K562 (cell line): ENCODE measurements around the gene PTBP3. TPM values are rescaled to one million over a fixed set of nuclear protein-coding genes. Genes with fewer than 3 reads are reported as not detected.

Experiments used
- ARID1B ChIP-seq: fragments of 450-650 bp; IDR thresholded peaks from 2 replicates; pipeline ENCODE4 v1.6.1; 2016; ENCODE audit warnings: antibody characterized with exemption, mild to moderate bottlenecking, inconsistent platforms
- BRD4 ChIP-seq: fragments of 200-600 bp; sonication (generic); IDR thresholded peaks from 2 replicates; pipeline ENCODE4 v1.6.1; 2017; ENCODE audit warnings: inconsistent platforms
- CBX3 ChIP-seq, 2 experiments: IDR thresholded peaks; 1 replicate in 1 of 2; 2 replicates in 1 of 2; pipeline ENCODE4 v1.6.1; 2012; ENCODE audit warnings: inconsistent platforms in 2 of 2, low read length in 2 of 2, borderline replicate concordance in 1 of 2, control low read depth in 1 of 2
- CREM ChIP-seq: IDR thresholded peaks from 2 replicates; pipeline ENCODE4 v1.6.1; 2014; ENCODE audit warnings: antibody characterized with exemption, low read depth
- ELF4 ChIP-seq: fragments of 450-650 bp; formaldehyde crosslinking; IDR thresholded peaks from 2 replicates; pipeline ENCODE4 v1.4.0; 2022; ENCODE audit warnings: missing genetic modification characterization
- FOXA1 ChIP-seq: fragments of 450-650 bp; IDR thresholded peaks from 2 replicates; pipeline ENCODE4 v1.6.1; 2016; ENCODE audit warnings: mild to moderate bottlenecking, borderline replicate concordance
- GATAD2A ChIP-seq: fragments of 450-650 bp; IDR thresholded peaks from 2 replicates; pipeline ENCODE4 v1.6.1; 2017
- MTA3 ChIP-seq: fragments of 450-650 bp; formaldehyde crosslinking; IDR thresholded peaks from 2 replicates; pipeline ENCODE4 v1.6.1; 2017; ENCODE audit warnings: mild to moderate bottlenecking, borderline replicate concordance
- NCOA2 ChIP-seq, 2 experiments: fragments of 450-650 bp; IDR thresholded peaks; 2 replicates each; pipeline ENCODE4 v1.6.1; 2018; ENCODE audit warnings: mild to moderate bottlenecking in 2 of 2, moderate library complexity in 1 of 2; ENCODE audit not compliant: partially characterized antibody in 2 of 2
- NUFIP1 ChIP-seq: fragments of 450-650 bp; IDR thresholded peaks from 2 replicates; pipeline ENCODE4 v1.6.1; 2018; ENCODE audit not compliant: partially characterized antibody
- OTX1 ChIP-seq: fragments of 450-650 bp; formaldehyde crosslinking; IDR thresholded peaks from 2 replicates; pipeline ENCODE4 v1.4.0; 2022; ENCODE audit warnings: mild to moderate bottlenecking
- PHF20 ChIP-seq: fragments of 450-650 bp; IDR thresholded peaks from 2 replicates; pipeline ENCODE4 v1.6.1; 2018; ENCODE audit not compliant: partially characterized antibody
- POLR3A ChIP-seq: IDR thresholded peaks from 2 replicates; pipeline ENCODE4 v1.6.1; 2011; ENCODE audit warnings: borderline replicate concordance, mild to moderate bottlenecking, moderate library complexity; ENCODE audit not compliant: insufficient read length, insufficient read depth; ENCODE audit errors: extremely low read depth
- RBM22 ChIP-seq: fragments of 200-400 bp; formaldehyde crosslinking; IDR thresholded peaks from 2 replicates; pipeline ENCODE4 v1.6.1; 2018; ENCODE audit warnings: low read length, low read depth; ENCODE audit not compliant: poor library complexity, severe bottlenecking
- RFX5 ChIP-seq: IDR thresholded peaks from 2 replicates; pipeline ENCODE4 v1.6.1; 2011; ENCODE audit warnings: low read depth, mild to moderate bottlenecking, improper control_type of control experiment, low read length
- SAP30 ChIP-seq: fragments of 200-600 bp; sonication (generic); IDR thresholded peaks from 2 replicates; pipeline ENCODE4 v1.6.1; 2012; ENCODE audit warnings: borderline replicate concordance, low read depth, mild to moderate bottlenecking, moderate library complexity, low read length, control low read depth, inconsistent platforms; ENCODE audit not compliant: insufficient read depth, poor library complexity, severe bottlenecking
- WHSC1 ChIP-seq: IDR thresholded peaks from one replicate; pipeline ENCODE4 v1.6.1; 2012; ENCODE audit warnings: low read length, control low read depth, inconsistent platforms
- ZNF146 ChIP-seq: IDR thresholded peaks from one replicate; pipeline ENCODE4 v1.6.1; 2018; ENCODE audit warnings: missing compliant biosample characterization; ENCODE audit not compliant: unreplicated experiment
- ZNF76 ChIP-seq: fragments of 250-450 bp; sonication (Bioruptor Pico); IDR thresholded peaks from 2 replicates; pipeline ENCODE4 v1.4.0; 2020; ENCODE audit warnings: mild to moderate bottlenecking, moderate library complexity, borderline replicate concordance
- polyA plus RNA-seq, 8 experiments: library from polyadenylated mRNA; depleted of rRNA in 4 of 8; stranded (reverse) in 5 of 8; unstranded in 3 of 8; fragments of >200 nt; fragmentation: Nextera tagmentation in 2 of 8; fragmentation: Illumina TruSeq in 1 of 8; extraction: Ambion mirVana in 2 of 8; extraction: Trizol in 1 of 8; gene quantifications; 2 replicates each; pipeline versions ENCODE4 v1.2.1 to v1.2.3, GENCODE V29; 2011 to 2014; ENCODE audit warnings: inconsistent platforms in 1 of 8, missing spikeins in 1 of 8
- total RNA-seq, 7 experiments: library from RNA; depleted of rRNA in 6 of 7; stranded (reverse); fragments of >200 nt in 6 of 7; fragmentation: Illumina TruSeq in 2 of 7; extraction: Trizol in 2 of 7; gene quantifications; 2 replicates each; pipeline versions ENCODE4 v1.2.1 to v1.2.3, GENCODE V29; 2011 to 2021; ENCODE audit warnings: low replicate concordance in 1 of 7
- TF ChIP-seq, protein P1 (sequence below): sonication (generic); formaldehyde crosslinking; IDR thresholded peaks from 2 replicates; pipeline ENCODE4 v1.8.1; 2023; ENCODE audit warnings: mild to moderate bottlenecking, missing genetic modification reagents
- TF ChIP-seq, protein P2 (sequence below): fragments of 450-650 bp; IDR thresholded peaks from 2 replicates; pipeline ENCODE4 v1.6.1; 2016
- TF ChIP-seq, protein P3 (sequence below): fragments of 250-450 bp; sonication (Bioruptor Pico); IDR thresholded peaks from 2 replicates; pipeline ENCODE4 v1.4.0; 2020; ENCODE audit warnings: mild to moderate bottlenecking, moderate library complexity

The PTBP3 gene
- total and polyA plus RNA-seq, 9 of the 15 experiments (the other 6 are each of a cell fraction or from before 2014, with no cell fraction given): 22.4 to 132 (median 68.0) TPM

DNA sequence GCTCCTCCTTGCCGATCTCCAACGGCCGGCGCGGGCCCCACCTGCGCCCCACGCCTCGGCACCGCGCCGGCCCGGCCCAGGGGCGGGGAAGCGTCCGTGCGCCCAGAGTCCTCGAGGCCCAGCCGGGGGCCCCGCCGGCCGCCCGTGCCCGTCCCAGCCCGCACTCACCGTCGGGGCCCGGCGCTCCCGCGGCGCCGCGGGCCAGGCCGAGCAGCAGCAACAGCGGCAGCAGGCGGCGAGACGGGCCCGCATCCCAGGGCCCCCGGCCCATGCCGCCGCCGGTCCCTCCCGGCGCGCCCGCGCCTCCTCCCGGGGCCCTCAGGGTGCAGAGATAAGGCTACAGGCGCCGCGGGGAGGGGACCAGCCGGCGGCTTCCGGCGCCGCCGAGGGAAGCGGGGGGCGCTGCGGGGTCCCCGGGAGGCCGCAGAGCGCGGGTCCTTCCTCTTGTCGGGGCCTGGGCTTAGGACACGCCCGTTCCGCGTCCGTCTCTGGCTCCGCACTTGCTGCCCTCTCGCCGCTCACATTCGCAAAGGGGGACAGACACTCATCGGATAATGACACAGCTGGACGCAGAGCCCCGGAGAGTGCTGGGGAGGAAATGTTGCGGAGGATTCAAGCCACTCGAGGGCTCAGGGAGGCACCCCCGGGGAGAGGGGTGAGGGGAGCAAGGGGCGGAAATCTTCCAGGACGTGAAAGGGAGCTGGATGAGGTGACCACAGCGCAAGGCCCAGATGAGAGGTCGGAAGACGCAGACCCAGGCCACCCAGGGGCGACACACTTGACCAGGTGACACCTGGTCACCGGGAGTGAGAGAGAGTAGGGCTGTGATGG is 158.2 kb downstream of the PTBP3 start, which contains the start of gene SUSD1 (continued):
- no peak for TF ChIP-seq BRD4
- TF ChIP-seq WHSC1: no peak
- TF ChIP-seq RFX5: no peak
- no peak for TF ChIP-seq ELF4 (CRISPR knock-in tag)
- TF ChIP-seq POLR3A: no peak
- TF ChIP-seq MTA3: 0 out of 2 replicates have a peak, but pooled peaks have one; percentile 34
- no peak for TF ChIP-seq RBM22
- TF ChIP-seq NCOA2 (IDR thresholded peaks at IDR 0.05; ENCODE audit: partially characterized antibody in 2 of 2): no peak
- TF ChIP-seq OTX1 (CRISPR knock-in tag): no peak
- TF ChIP-seq, protein P1, sequence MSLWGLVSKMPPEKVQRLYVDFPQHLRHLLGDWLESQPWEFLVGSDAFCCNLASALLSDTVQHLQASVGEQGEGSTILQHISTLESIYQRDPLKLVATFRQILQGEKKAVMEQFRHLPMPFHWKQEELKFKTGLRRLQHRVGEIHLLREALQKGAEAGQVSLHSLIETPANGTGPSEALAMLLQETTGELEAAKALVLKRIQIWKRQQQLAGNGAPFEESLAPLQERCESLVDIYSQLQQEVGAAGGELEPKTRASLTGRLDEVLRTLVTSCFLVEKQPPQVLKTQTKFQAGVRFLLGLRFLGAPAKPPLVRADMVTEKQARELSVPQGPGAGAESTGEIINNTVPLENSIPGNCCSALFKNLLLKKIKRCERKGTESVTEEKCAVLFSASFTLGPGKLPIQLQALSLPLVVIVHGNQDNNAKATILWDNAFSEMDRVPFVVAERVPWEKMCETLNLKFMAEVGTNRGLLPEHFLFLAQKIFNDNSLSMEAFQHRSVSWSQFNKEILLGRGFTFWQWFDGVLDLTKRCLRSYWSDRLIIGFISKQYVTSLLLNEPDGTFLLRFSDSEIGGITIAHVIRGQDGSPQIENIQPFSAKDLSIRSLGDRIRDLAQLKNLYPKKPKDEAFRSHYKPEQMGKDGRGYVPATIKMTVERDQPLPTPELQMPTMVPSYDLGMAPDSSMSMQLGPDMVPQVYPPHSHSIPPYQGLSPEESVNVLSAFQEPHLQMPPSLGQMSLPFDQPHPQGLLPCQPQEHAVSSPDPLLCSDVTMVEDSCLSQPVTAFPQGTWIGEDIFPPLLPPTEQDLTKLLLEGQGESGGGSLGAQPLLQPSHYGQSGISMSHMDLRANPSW (CRISPR knock-in tag): no peak
- peak; percentile 43; the same call in 1 of the 2 replicates for TF ChIP-seq CREM
- no peak for TF ChIP-seq ZNF146 (CRISPR knock-in tag)
- no peak for TF ChIP-seq FOXA1
- TF ChIP-seq ZNF76 (CRISPR knock-in tag): no peak
- TF ChIP-seq, protein P2, sequence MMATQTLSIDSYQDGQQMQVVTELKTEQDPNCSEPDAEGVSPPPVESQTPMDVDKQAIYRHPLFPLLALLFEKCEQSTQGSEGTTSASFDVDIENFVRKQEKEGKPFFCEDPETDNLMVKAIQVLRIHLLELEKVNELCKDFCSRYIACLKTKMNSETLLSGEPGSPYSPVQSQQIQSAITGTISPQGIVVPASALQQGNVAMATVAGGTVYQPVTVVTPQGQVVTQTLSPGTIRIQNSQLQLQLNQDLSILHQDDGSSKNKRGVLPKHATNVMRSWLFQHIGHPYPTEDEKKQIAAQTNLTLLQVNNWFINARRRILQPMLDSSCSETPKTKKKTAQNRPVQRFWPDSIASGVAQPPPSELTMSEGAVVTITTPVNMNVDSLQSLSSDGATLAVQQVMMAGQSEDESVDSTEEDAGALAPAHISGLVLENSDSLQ: no peak
- TF ChIP-seq SAP30: no peak
- TF ChIP-seq ARID1B: peak; percentile 24
- TF ChIP-seq, protein P3, sequence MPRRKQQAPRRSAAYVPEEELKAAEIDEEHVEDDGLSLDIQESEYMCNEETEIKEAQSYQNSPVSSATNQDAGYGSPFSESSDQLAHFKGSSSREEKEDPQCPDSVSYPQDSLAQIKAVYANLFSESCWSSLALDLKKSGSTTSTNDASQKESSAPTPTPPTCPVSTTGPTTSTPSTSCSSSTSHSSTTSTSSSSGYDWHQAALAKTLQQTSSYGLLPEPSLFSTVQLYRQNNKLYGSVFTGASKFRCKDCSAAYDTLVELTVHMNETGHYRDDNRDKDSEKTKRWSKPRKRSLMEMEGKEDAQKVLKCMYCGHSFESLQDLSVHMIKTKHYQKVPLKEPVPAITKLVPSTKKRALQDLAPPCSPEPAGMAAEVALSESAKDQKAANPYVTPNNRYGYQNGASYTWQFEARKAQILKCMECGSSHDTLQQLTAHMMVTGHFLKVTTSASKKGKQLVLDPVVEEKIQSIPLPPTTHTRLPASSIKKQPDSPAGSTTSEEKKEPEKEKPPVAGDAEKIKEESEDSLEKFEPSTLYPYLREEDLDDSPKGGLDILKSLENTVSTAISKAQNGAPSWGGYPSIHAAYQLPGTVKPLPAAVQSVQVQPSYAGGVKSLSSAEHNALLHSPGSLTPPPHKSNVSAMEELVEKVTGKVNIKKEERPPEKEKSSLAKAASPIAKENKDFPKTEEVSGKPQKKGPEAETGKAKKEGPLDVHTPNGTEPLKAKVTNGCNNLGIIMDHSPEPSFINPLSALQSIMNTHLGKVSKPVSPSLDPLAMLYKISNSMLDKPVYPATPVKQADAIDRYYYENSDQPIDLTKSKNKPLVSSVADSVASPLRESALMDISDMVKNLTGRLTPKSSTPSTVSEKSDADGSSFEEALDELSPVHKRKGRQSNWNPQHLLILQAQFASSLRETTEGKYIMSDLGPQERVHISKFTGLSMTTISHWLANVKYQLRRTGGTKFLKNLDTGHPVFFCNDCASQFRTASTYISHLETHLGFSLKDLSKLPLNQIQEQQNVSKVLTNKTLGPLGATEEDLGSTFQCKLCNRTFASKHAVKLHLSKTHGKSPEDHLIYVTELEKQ (CRISPR knock-in tag): no peak
- TF ChIP-seq GATAD2A: no peak
- no peak for TF ChIP-seq PHF20
- TF ChIP-seq NUFIP1: no peak
- TF ChIP-seq CBX3 (IDR thresholded peaks at IDR 0.05; ENCODE audit: borderline replicate concordance in 1 of 2, low read length in 2 of 2): no peak
